ENCODE results near the gene LIG1. TPM values are rescaled to one million over a fixed set of nuclear protein-coding genes. Genes with fewer than 3 reads are reported as not detected.

LIG1 gene
- total and polyA plus RNA-seq, 2 experiments from 2014 or later = 23.8 to 28.4 TPM

DNA sequence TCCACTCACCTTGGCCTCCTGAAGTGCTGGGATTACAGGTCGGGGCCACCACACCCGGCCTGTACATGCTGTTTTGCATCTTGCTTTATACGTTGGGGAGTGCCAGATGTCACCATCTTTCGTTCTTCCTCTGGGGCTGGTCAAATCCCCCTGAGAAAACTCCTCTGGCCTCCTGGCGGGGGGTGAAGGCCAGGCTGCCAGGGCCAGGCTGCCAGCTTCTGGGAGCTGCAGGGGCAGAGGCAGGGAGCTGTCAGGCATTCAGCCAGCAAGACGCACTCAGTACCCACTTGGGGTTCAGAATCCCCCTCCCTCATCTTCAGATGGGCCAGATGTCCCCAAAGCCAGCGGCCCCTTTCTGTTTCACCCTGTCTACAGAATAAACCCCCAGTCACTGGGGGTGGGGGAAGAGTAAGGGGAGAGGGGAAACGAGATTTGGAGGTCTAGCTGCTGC lies 16.4 kb upstream of the LIG1 start:
- no peaks in the 10 kb centered on the region for H3K27me3 ChIP-seq
- no peaks in the 10 kb centered on the region for H4K20me1 ChIP-seq (ENCODE audit: insufficient read depth, poor library complexity, severe bottlenecking)
- H3K4me2 ChIP-seq = no peak overlapping the region
- H3K36me3 ChIP-seq (replicated peaks; ENCODE audit: insufficient read depth, low read depth) = no peaks in the 10 kb centered on the region
- TF ChIP-seq, protein P1, sequence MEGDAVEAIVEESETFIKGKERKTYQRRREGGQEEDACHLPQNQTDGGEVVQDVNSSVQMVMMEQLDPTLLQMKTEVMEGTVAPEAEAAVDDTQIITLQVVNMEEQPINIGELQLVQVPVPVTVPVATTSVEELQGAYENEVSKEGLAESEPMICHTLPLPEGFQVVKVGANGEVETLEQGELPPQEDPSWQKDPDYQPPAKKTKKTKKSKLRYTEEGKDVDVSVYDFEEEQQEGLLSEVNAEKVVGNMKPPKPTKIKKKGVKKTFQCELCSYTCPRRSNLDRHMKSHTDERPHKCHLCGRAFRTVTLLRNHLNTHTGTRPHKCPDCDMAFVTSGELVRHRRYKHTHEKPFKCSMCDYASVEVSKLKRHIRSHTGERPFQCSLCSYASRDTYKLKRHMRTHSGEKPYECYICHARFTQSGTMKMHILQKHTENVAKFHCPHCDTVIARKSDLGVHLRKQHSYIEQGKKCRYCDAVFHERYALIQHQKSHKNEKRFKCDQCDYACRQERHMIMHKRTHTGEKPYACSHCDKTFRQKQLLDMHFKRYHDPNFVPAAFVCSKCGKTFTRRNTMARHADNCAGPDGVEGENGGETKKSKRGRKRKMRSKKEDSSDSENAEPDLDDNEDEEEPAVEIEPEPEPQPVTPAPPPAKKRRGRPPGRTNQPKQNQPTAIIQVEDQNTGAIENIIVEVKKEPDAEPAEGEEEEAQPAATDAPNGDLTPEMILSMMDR (IDR thresholded peaks at IDR 0.05; ENCODE audit: poor library complexity) = no peak
- TF ChIP-seq EZH2 (IDR thresholded peaks at IDR 0.05; ENCODE audit: borderline replicate concordance) (no peak), EZH2phosphoT487 (IDR thresholded peaks at IDR 0.05; ENCODE audit: low read depth, severe bottlenecking, unreplicated experiment) (no peak)
- no peaks in the 10 kb centered on the region for H3K9me2 ChIP-seq (replicated peaks; ENCODE audit: insufficient read depth)
- no peak for DNase-seq (ENCODE audit: low spot score)
- WGBS (ENCODE audit: low lambda C conversion rate, missing lambda C conversion rate) = 93% methylated on average over 8 of the region's 8 CpGs
- H3K4me3 ChIP-seq = no peak overlapping the region
- no peak overlapping the region for H3K27ac ChIP-seq
- no peaks in the 10 kb centered on the region for H3K4me1 ChIP-seq (ENCODE audit: insufficient read depth)
- peaks cover 5% of the 10 kb centered on the region for H3K9me3 ChIP-seq (ENCODE audit: low read depth)
- no peak overlapping the region for H2AFZ ChIP-seq
- no peaks in the 10 kb centered on the region for H3K79me2 ChIP-seq

GRCh38 chr19:48186015-48186414 lies 15.9 kb upstream of the LIG1 start:
- Histone ChIP-seq H3K27ac (no peak overlapping the region), H3K27me3 (no peaks in the 10 kb centered on the region), H3K9me2 (replicated peaks; ENCODE audit: insufficient read depth) (no peaks in the 10 kb centered on the region), H2AFZ (no peak overlapping the region), H3K4me3 (no peak overlapping the region), H3K9me3 (ENCODE audit: low read depth) (peaks cover 10% of the 10 kb centered on the region), H3K4me2 (no peak overlapping the region), H3K36me3 (replicated peaks; ENCODE audit: insufficient read depth, low read depth) (no peaks in the 10 kb centered on the region), H3K79me2 (no peaks in the 10 kb centered on the region), H4K20me1 (ENCODE audit: insufficient read depth, poor library complexity, severe bottlenecking) (no peaks in the 10 kb centered on the region), H3K4me1 (ENCODE audit: insufficient read depth) (no peaks in the 10 kb centered on the region)
- TF ChIP-seq EZH2 (IDR thresholded peaks at IDR 0.05; ENCODE audit: borderline replicate concordance) (no peak), EZH2phosphoT487 (IDR thresholded peaks at IDR 0.05; ENCODE audit: low read depth, severe bottlenecking, unreplicated experiment) (no peak)
- TF ChIP-seq, protein P1 (IDR thresholded peaks at IDR 0.05; ENCODE audit: poor library complexity) = no peak
- DNase-seq (ENCODE audit: low spot score) = no peak
- 91% methylated on average over 5 of the region's 5 CpGs for WGBS (ENCODE audit: low lambda C conversion rate, missing lambda C conversion rate)

DNA sequence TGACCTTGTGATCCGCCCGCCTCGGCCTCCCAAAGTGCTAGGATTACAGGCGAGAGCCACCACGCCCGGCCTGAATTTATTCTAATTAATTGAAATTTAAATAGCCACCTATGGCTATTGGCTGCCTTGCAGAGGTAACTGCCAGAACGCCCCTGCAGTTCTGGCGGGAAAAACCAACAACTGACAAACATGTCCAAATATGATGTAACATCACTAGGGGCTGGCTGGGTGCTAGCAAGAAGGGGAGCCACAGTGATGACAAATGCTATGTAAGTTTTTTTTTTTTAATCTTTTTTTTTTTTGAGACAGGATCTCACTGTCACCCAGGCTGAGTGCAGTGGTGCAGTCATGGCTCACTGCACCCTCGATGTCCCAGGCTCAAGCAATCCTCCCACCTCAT lies 13.2 kb upstream of the LIG1 start:
- Histone ChIP-seq H3K79me2 (no peaks in the 10 kb centered on the region), H3K4me3 (no peak overlapping the region), H3K4me1 (ENCODE audit: insufficient read depth) (no peaks in the 10 kb centered on the region), H4K20me1 (ENCODE audit: insufficient read depth, poor library complexity, severe bottlenecking) (no peaks in the 10 kb centered on the region), H3K9me3 (ENCODE audit: low read depth) (peaks cover 10% of the 10 kb centered on the region), H3K4me2 (no peak overlapping the region), H3K36me3 (replicated peaks; ENCODE audit: insufficient read depth, low read depth) (no peaks in the 10 kb centered on the region), H2AFZ (no peak overlapping the region), H3K27ac (no peak overlapping the region), H3K9me2 (replicated peaks; ENCODE audit: insufficient read depth) (no peaks in the 10 kb centered on the region), H3K27me3 (no peaks in the 10 kb centered on the region)
- TF ChIP-seq EZH2 (IDR thresholded peaks at IDR 0.05; ENCODE audit: borderline replicate concordance) (no peak), EZH2phosphoT487 (IDR thresholded peaks at IDR 0.05; ENCODE audit: low read depth, severe bottlenecking, unreplicated experiment) (no peak)
- TF ChIP-seq, protein P1 (IDR thresholded peaks at IDR 0.05; ENCODE audit: poor library complexity) = no peak
- no peak for DNase-seq (ENCODE audit: low spot score)
- 97% methylated on average over 9 of the region's 9 CpGs for WGBS (ENCODE audit: low lambda C conversion rate, missing lambda C conversion rate)

GRCh38 chr19:48182434-48182833 lies 12.3 kb upstream of the LIG1 start:
- Histone ChIP-seq H3K4me2 (no peak overlapping the region), H4K20me1 (ENCODE audit: insufficient read depth, poor library complexity, severe bottlenecking) (no peaks in the 10 kb centered on the region), H3K9me3 (ENCODE audit: low read depth) (peaks cover 10% of the 10 kb centered on the region), H3K27me3 (no peaks in the 10 kb centered on the region), H3K9me2 (replicated peaks; ENCODE audit: insufficient read depth) (no peaks in the 10 kb centered on the region), H3K27ac (no peak overlapping the region), H3K4me3 (no peak overlapping the region), H3K4me1 (ENCODE audit: insufficient read depth) (no peaks in the 10 kb centered on the region), H3K36me3 (replicated peaks; ENCODE audit: insufficient read depth, low read depth) (no peaks in the 10 kb centered on the region), H2AFZ (no peak overlapping the region), H3K79me2 (no peaks in the 10 kb centered on the region)
- WGBS (ENCODE audit: low lambda C conversion rate, missing lambda C conversion rate) = 98% methylated on average over 36 of the region's 38 CpGs
- TF ChIP-seq EZH2 (IDR thresholded peaks at IDR 0.05; ENCODE audit: borderline replicate concordance) = no peak
- TF ChIP-seq EZH2phosphoT487 (IDR thresholded peaks at IDR 0.05; ENCODE audit: low read depth, severe bottlenecking, unreplicated experiment) = no peak
- TF ChIP-seq, protein P1 (IDR thresholded peaks at IDR 0.05; ENCODE audit: poor library complexity) = no peak
- no peak for DNase-seq (ENCODE audit: low spot score)

Measured in hepatocyte (in vitro differentiated cells).